SK-N-SH (cell line): ENCODE data around the gene CACNA2D1. TPM values are rescaled to one million over a fixed set of nuclear protein-coding genes. Genes with fewer than 3 reads are reported as not detected.

Source experiments
- CTCF ChIA-PET: fragments of 300-600, 350-600 bp; formaldehyde crosslinking; extraction: SDS; loops from one replicate; lab custom pipeline; 2021; lab: Yijun Ruan, JAX
- POLR2A ChIA-PET: fragments of 350-600 bp; sonication (Branson Sonifier 250); formaldehyde crosslinking; extraction: SDS; loops from one replicate; lab custom pipeline; 2020; ENCODE audit warnings: antibody characterized with exemption, inconsistent platforms; lab: Yijun Ruan, JAX
- DNase-seq: peaks from one replicate; pipeline ENCODE4 v3.0.0; 2012
- H2AFZ ChIP-seq: fragments of 200-600 bp; sonication (generic); 2 replicates; pipeline ENCODE4 v1.8.1; 2016; ENCODE audit warnings: antibody characterized with exemption, mild to moderate bottlenecking, low read depth
- H3F3A ChIP-seq: fragments of 200-600 bp; sonication (generic); replicated peaks from 2 replicates; pipeline ENCODE3; 2016; ENCODE audit warnings: antibody characterized with exemption, mild to moderate bottlenecking; ENCODE audit not compliant: insufficient read depth
- H3K27ac ChIP-seq, 2 experiments: fragments of 200-500 bp in 1 of 2; fragments of 200-600 bp in 1 of 2; sonication (Bioruptor generic) in 1 of 2; sonication (generic), shearing (Covaris generic) in 1 of 2; 2 replicates each; pipeline versions ENCODE4 v1.5.1 to v1.6.1; 2014 to 2016; ENCODE audit warnings: low read depth in 2 of 2, inconsistent platforms in 1 of 2, low read length in 1 of 2, mild to moderate bottlenecking in 1 of 2, mixed read lengths in 1 of 2
- H3K27me3 ChIP-seq: fragments of 200-600 bp; sonication (generic), shearing (Covaris generic); 2 replicates; pipeline ENCODE4 v1.6.1; 2016; ENCODE audit warnings: mixed run types; ENCODE audit not compliant: insufficient read depth
- H3K36me3 ChIP-seq, 2 experiments: fragments of 200-500 bp in 1 of 2; fragments of 200-600 bp in 1 of 2; sonication (Bioruptor generic) in 1 of 2; sonication (generic) in 1 of 2; replicated peaks in 1 of 2; 2 replicates each; pipeline versions ENCODE3 to v1.5.1; 2014 to 2016; ENCODE audit warnings: low read length in 1 of 2, mild to moderate bottlenecking in 1 of 2; ENCODE audit not compliant: insufficient read depth in 2 of 2, control insufficient read depth in 1 of 2
- H3K4me1 ChIP-seq, 2 experiments: fragments of 200-500 bp in 1 of 2; fragments of 200-600 bp in 1 of 2; sonication (Bioruptor generic) in 1 of 2; sonication (generic), shearing (Covaris generic) in 1 of 2; 2 replicates each; pipeline versions ENCODE4 v1.5.1 to v1.6.1; 2014 to 2016; ENCODE audit warnings: low read depth in 1 of 2, low read length in 1 of 2, mixed run types in 1 of 2; ENCODE audit not compliant: insufficient read depth in 2 of 2, control insufficient read depth in 1 of 2
- H3K4me2 ChIP-seq: fragments of 200-600 bp; sonication (generic), shearing (Covaris generic); 2 replicates; pipeline ENCODE4 v1.6.1; 2017; ENCODE audit warnings: mixed run types
- H3K4me3 ChIP-seq, 2 experiments: fragments of 200-500 bp in 1 of 2; fragments of 200-600 bp in 1 of 2; sonication (Bioruptor generic) in 1 of 2; sonication (generic), shearing (Covaris generic) in 1 of 2; 2 replicates each; pipeline versions ENCODE4 v1.5.1 to v1.8.1; 2014 to 2016; ENCODE audit warnings: low read depth in 2 of 2, inconsistent platforms in 1 of 2, low read length in 1 of 2, mild to moderate bottlenecking in 1 of 2, mixed read lengths in 1 of 2, moderate library complexity in 1 of 2
- H3K79me2 ChIP-seq: fragments of 200-600 bp; sonication (generic); 2 replicates; pipeline ENCODE4 v1.8.1; 2017; ENCODE audit warnings: mild to moderate bottlenecking; ENCODE audit not compliant: insufficient read depth
- H3K9ac ChIP-seq: fragments of 200-600 bp; sonication (generic); 2 replicates; pipeline ENCODE4 v1.6.1; 2017; ENCODE audit warnings: mixed run types
- H3K9me2 ChIP-seq: fragments of 200-600 bp; sonication (generic); 2 replicates; pipeline ENCODE4 v1.6.1; 2017; ENCODE audit warnings: mixed run types
- H3K9me3 ChIP-seq: fragments of 200-600 bp; sonication (generic); 2 replicates; pipeline ENCODE4 v1.6.1; 2017; ENCODE audit warnings: mixed run types, mild to moderate bottlenecking, moderate library complexity
- H4K20me1 ChIP-seq: fragments of 200-600 bp; sonication (generic); 2 replicates; pipeline ENCODE4 v1.6.1; 2017; ENCODE audit warnings: mild to moderate bottlenecking, mixed run types; ENCODE audit not compliant: insufficient read depth
- CTCF ChIP-seq: fragments of 200-600 bp; sonication (generic); IDR thresholded peaks from 2 replicates; pipeline ENCODE4 v1.6.1; 2017; ENCODE audit warnings: antibody characterized with exemption, mild to moderate bottlenecking, moderate library complexity
- EP300 ChIP-seq, 2 experiments: IDR thresholded peaks; 2 replicates each; pipeline versions ENCODE4 v1.4.0 to v1.6.1; 2012; ENCODE audit warnings: borderline replicate concordance in 1 of 2, low read depth in 1 of 2, low read length in 1 of 2
- EZH2phosphoT487 ChIP-seq: fragments of 200-600 bp; sonication (generic); IDR thresholded peaks from 2 replicates; pipeline ENCODE4 v1.6.1; 2017; ENCODE audit warnings: low read depth, mixed run types, mild to moderate bottlenecking, antibody characterized with exemption, moderate library complexity, borderline replicate concordance
- FOXJ3 ChIP-seq: sonication (generic); formaldehyde crosslinking; IDR thresholded peaks from 2 replicates; pipeline ENCODE4 v1.5.1; 2020; ENCODE audit warnings: mild to moderate bottlenecking, missing genetic modification reagents
- GABPA ChIP-seq: IDR thresholded peaks from 2 replicates; pipeline ENCODE4 v1.4.0; 2012; ENCODE audit warnings: low read depth, mild to moderate bottlenecking
- MAX ChIP-seq: IDR thresholded peaks from 2 replicates; pipeline ENCODE4 v1.4.0; 2012; ENCODE audit warnings: low read depth
- MEF2A ChIP-seq: IDR thresholded peaks from 2 replicates; pipeline ENCODE4 v1.4.0; 2012; ENCODE audit warnings: low read depth, borderline replicate concordance
- NRF1 ChIP-seq: IDR thresholded peaks from 2 replicates; pipeline ENCODE4 v1.6.1; 2012; ENCODE audit warnings: low read depth, mild to moderate bottlenecking, low read length
- REST ChIP-seq: IDR thresholded peaks from 2 replicates; pipeline ENCODE4 v1.6.1; 2012; ENCODE audit warnings: mild to moderate bottlenecking, low read depth, low read length, moderate library complexity
- USF1 ChIP-seq: IDR thresholded peaks from 2 replicates; pipeline ENCODE4 v1.4.0; 2012; ENCODE audit warnings: low read depth, borderline replicate concordance
- WGBS: methylation state at CpG from one replicate; pipeline ENCODE4 v1.1.6; 2017; ENCODE audit warnings: low lambda C conversion rate; 5-methylcytosine and 5-hydroxymethylcytosine counted together
- polyA plus RNA-seq, 3 experiments: library from polyadenylated mRNA; depleted of rRNA; stranded (reverse); fragments of >200 nt; gene quantifications; 2 replicates each; pipeline ENCODE4 v1.2.3, GENCODE V29; 2012

The CACNA2D1 gene
- polyA plus RNA-seq, 1 of the 3 experiments (the other 2 are of a cell fraction) = 3.4 TPM

- Histone ChIP-seq H3K4me3 (no peak overlapping the region), H3K4me1 (peaks cover 0 to 12% of the 10 kb centered on the region in 2 experiments; a peak in 2 of 4 replicates), H3K79me2 (no peaks in the 10 kb centered on the region), H3K9me3 (no peaks in the 10 kb centered on the region), H3K9ac (no peak overlapping the region), H3K27me3 (no peaks in the 10 kb centered on the region), H4K20me1 (no peaks in the 10 kb centered on the region), H3K36me3 (no peaks in the 10 kb centered on the region), H3F3A (peaks cover 3% of the 10 kb centered on the region), H3K9me2 (no peaks in the 10 kb centered on the region), H2AFZ (no peak overlapping the region; the same call in 1 of the 2 replicates), H3K27ac (peak overlapping the region in 1 of 2 experiments; percentile 40; a peak in 2 of 4 replicates), H3K4me2 (no peak overlapping the region)
- DNase-seq = no peak
- ChIA-PET POLR2A (no interaction called here), CTCF (interaction anchor here (0.9 to 4.0 kb wide), 8 partner anchors 13 to 433 kb away, joined by 3 to 16 read pairs (median 4); no protein-coding TSS in a partner anchor)
- TF ChIP-seq MEF2A (no peak), EZH2phosphoT487 (no peak), EP300 (IDR thresholded peaks at IDR 0.05; ENCODE audit: borderline replicate concordance in 1 of 2, low read depth in 1 of 2, low read length in 1 of 2) (no peak), REST (no peak), USF1 (no peak), FOXJ3 (CRISPR knock-in tag) (no peak), NRF1 (no peak), CTCF (no peak), MAX (no peak), GABPA (no peak)
- 51% methylated on average over 2 of the region's 2 CpGs for WGBS
These were observed 34.3 kb upstream of the CACNA2D1 start for GRCh38 chr7:82477733-82478515.
